Muscle of arm (tissue), 12 donors: ENCODE results near the gene ALG6. TPM values are rescaled to one million over a fixed set of nuclear protein-coding genes. Genes with fewer than 3 reads are reported as not detected.

ENCODE experiments used
- DNase-seq: peaks from one replicate; pipeline ENCODE4 v3.0.0-alpha.2; 2013
- polyA plus RNA-seq, 12 donors: library from polyadenylated mRNA; unstranded; fragments of 120-200 nt; gene quantifications; one replicate each; pipeline ENCODE4 v1.2.1, GENCODE V29; 2013; ENCODE audit not compliant: insufficient read length in 12 of 12

Gene ALG6
- polyA plus RNA-seq, 12 donors = 12.7 to 26.0 (median 17.1) TPM; not detected in 1

DNA sequence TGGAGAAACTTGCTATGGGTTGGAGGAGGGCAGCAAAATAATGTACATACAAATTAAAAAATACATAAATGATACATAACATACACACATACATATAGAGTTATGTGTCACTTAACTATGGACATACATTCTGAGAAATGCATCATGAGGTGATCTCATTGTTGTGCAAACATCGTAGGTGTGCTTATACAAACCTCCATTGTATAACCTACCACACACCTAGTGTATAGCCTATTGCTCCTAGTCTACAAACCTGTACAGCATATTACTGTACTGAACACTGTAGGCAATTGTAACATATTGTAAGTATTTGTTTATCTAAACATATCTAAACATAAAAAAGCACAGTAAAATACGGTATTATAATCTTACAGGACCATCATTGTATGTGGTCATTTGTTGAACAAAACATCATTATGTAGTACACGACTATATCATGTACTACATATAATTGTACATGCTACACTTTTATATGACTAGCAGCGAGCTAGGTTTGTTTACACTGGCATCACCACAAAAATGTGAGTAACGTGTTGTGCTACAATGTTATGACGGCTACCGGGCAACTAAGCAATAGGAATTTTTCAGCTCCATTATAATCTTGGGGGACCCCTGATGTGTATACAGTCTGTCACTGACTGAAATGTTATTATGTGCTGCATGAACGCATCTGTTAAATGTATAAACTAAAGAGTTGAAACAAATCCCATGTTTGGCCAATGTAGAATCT lies 120.1 kb downstream of the ALG6 start:
- DNase-seq = no peak

Other genes starting within 250 kb of the ALG6 start
- gene FOXD3, start 45.1 kb upstream of the ALG6 start, polyA plus RNA-seq = 1 to 10 TPM in 11 of 12 donors, not detected in 1; 3.7 to 10.0 (median 5.6) TPM
- 10 to 100 TPM in 11 of 12 donors, not detected in 1; 22.2 to 47.7 (median 31.8) TPM for gene ITGB3BP, start 155.6 kb downstream of the ALG6 start, polyA plus RNA-seq
- 10 to 100 TPM in 7 of 12 donors, 1 to 10 TPM in 4, not detected in 1; 5.4 to 16.7 (median 10.8) TPM for gene EFCAB7, start 155.9 kb downstream of the ALG6 start, polyA plus RNA-seq
- 100 to 1,000 TPM in 1 of 12 donors, 10 to 100 TPM in 10, not detected in 1; 41.1 to 100 (median 60.2) TPM for gene PGM1, start 225.8 kb downstream of the ALG6 start, polyA plus RNA-seq